Parathyroid adenoma (tissue), 2 donors: ENCODE measurements around the gene COL8A2.

Experiments used
- H2AFZ ChIP-seq: fragments of 300-600 bp; sonication (generic); one replicate; pipeline ENCODE4 v1.7.0; 2017; ENCODE audit warnings: antibody characterized with exemption, mild to moderate bottlenecking
- H3K27ac ChIP-seq: fragments of 300-600 bp; sonication (generic); one replicate; pipeline ENCODE4 v1.7.0; 2017
- H3K27me3 ChIP-seq: fragments of 300-600 bp; sonication (generic); one replicate; pipeline ENCODE4 v1.7.0; 2017; ENCODE audit warnings: low read length; ENCODE audit not compliant: control insufficient read depth, insufficient read depth
- H3K36me3 ChIP-seq: fragments of 300-600 bp; sonication (generic); one replicate; pipeline ENCODE4 v1.7.0; 2017; ENCODE audit warnings: low read length; ENCODE audit not compliant: control insufficient read depth, insufficient read depth
- H3K4me1 ChIP-seq: fragments of 300-600 bp; sonication (generic); one replicate; pipeline ENCODE4 v1.7.0; 2017; ENCODE audit warnings: control low read depth
- H3K4me2 ChIP-seq: fragments of 300-600 bp; sonication (generic); one replicate; pipeline ENCODE4 v1.7.0; 2017; ENCODE audit warnings: low read length
- H3K4me3 ChIP-seq: fragments of 300-600 bp; sonication (generic); one replicate; pipeline ENCODE4 v1.7.0; 2017; ENCODE audit warnings: low read depth, low read length
- H3K79me2 ChIP-seq: fragments of 300-600 bp; sonication (generic); one replicate; pipeline ENCODE4 v1.7.0; 2017; ENCODE audit warnings: control low read depth
- H3K9ac ChIP-seq: fragments of 300-600 bp; sonication (generic); one replicate; pipeline ENCODE4 v1.7.0; 2017; ENCODE audit warnings: mild to moderate bottlenecking
- H3K9me3 ChIP-seq: fragments of 300-600 bp; sonication (generic); one replicate; pipeline ENCODE4 v1.7.0; 2017; ENCODE audit warnings: low read length; ENCODE audit not compliant: control insufficient read depth
- TF ChIP-seq, protein P1 (sequence below): fragments of 300-600 bp; sonication (generic); IDR thresholded peaks from one replicate; pipeline ENCODE4 v1.7.0; 2017; ENCODE audit warnings: antibody characterized with exemption, mild to moderate bottlenecking
- donor health status: primary hyperparathyroidism.

COL8A2 gene

GRCh38 chr1:36154765-36155407, 29.9 kb upstream of the COL8A2 start:
- Histone ChIP-seq H3K27me3 (no peaks in the 10 kb centered on the region), H3K4me3 (peak overlapping the region; percentile 97), H3K4me1 (peaks cover 20% of the 10 kb centered on the region), H3K36me3 (no peaks in the 10 kb centered on the region), H3K9me3 (no peaks in the 10 kb centered on the region), H3K79me2 (peaks cover 6% of the 10 kb centered on the region), H3K9ac (peak overlapping the region; percentile 43), H3K4me2 (peak overlapping the region; percentile 90), H3K27ac (peak overlapping the region; percentile 89), H2AFZ (peak overlapping the region; percentile 80)
- TF ChIP-seq, protein P1, sequence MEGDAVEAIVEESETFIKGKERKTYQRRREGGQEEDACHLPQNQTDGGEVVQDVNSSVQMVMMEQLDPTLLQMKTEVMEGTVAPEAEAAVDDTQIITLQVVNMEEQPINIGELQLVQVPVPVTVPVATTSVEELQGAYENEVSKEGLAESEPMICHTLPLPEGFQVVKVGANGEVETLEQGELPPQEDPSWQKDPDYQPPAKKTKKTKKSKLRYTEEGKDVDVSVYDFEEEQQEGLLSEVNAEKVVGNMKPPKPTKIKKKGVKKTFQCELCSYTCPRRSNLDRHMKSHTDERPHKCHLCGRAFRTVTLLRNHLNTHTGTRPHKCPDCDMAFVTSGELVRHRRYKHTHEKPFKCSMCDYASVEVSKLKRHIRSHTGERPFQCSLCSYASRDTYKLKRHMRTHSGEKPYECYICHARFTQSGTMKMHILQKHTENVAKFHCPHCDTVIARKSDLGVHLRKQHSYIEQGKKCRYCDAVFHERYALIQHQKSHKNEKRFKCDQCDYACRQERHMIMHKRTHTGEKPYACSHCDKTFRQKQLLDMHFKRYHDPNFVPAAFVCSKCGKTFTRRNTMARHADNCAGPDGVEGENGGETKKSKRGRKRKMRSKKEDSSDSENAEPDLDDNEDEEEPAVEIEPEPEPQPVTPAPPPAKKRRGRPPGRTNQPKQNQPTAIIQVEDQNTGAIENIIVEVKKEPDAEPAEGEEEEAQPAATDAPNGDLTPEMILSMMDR, result no peak

GRCh38 chr1:36154335-36154734, 29.3 kb upstream of the COL8A2 start:
- Histone ChIP-seq H3K4me1 (peaks cover 23% of the 10 kb centered on the region), H3K4me3 (no peak overlapping the region), H3K27ac (no peak overlapping the region), H3K27me3 (no peaks in the 10 kb centered on the region), H3K79me2 (peaks cover 2% of the 10 kb centered on the region), H3K4me2 (no peak overlapping the region), H3K36me3 (no peaks in the 10 kb centered on the region), H2AFZ (no peak overlapping the region), H3K9ac (no peak overlapping the region), H3K9me3 (no peaks in the 10 kb centered on the region)
- TF ChIP-seq, protein P1, result no peak

GRCh38 chr1:36153476-36153875, 28.5 kb upstream of the COL8A2 start:
- no peaks in the 10 kb centered on the region for H3K36me3 ChIP-seq
- H3K79me2 ChIP-seq, result no peaks in the 10 kb centered on the region
- H3K4me3 ChIP-seq, result no peak overlapping the region
- H3K27ac ChIP-seq, result no peak overlapping the region
- TF ChIP-seq, protein P1, result no peak
- H3K4me2 ChIP-seq, result no peak overlapping the region
- H3K27me3 ChIP-seq, result no peaks in the 10 kb centered on the region
- H3K4me1 ChIP-seq, result peaks cover 23% of the 10 kb centered on the region
- no peak overlapping the region for H3K9ac ChIP-seq
- no peak overlapping the region for H2AFZ ChIP-seq
- H3K9me3 ChIP-seq, result no peaks in the 10 kb centered on the region

DNA sequence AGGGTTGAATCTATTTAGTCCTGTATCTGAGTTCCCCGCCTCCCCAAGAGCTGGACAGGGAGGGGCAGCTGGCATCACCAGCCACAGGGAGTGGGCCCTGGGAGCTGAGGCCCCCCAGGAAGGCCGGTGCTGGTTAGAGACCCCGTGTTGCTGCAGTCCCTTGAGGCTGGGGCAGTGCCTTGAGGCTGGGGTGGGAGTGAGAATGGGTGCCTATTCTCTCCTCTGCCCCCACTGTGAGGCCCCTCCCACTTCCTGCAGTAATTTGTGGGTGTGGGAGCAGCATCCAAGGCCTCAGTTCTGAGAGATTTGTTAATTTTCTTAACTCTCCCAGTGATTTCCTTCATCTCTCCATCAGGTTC, 26.8 kb upstream of the COL8A2 start:
- Histone ChIP-seq H3K36me3 (no peaks in the 10 kb centered on the region), H3K4me3 (no peak overlapping the region), H3K27me3 (no peaks in the 10 kb centered on the region), H2AFZ (peak overlapping the region; percentile 86), H3K9me3 (no peaks in the 10 kb centered on the region), H3K79me2 (no peaks in the 10 kb centered on the region), H3K4me1 (peaks cover 23% of the 10 kb centered on the region), H3K4me2 (no peak overlapping the region), H3K9ac (no peak overlapping the region), H3K27ac (peak overlapping the region; percentile 95)
- TF ChIP-seq, protein P1, result no peak
